Endodermal cell (in vitro differentiated cells): ENCODE data around the gene MIB2. TPM values are rescaled to one million over a fixed set of nuclear protein-coding genes. Genes with fewer than 3 reads are reported as not detected.
"Not testable (repeated sequence)": the region's sequence is repeated elsewhere in the genome, so short reads cannot be mapped to it uniquely, and the experiment has no call there.

Source experiments
- DNase-seq: peaks from one replicate; pipeline ENCODE4 v3.0.0-alpha.2; 2017
- H3K27ac ChIP-seq: 2 replicates; pipeline ENCODE4 v1.5.1; 2013; ENCODE audit warnings: mild to moderate bottlenecking, low read depth, low read length, moderate library complexity
- H3K27me3 ChIP-seq: 2 replicates; pipeline ENCODE4 v1.6.1; 2013; ENCODE audit warnings: mild to moderate bottlenecking, low read length, moderate library complexity; ENCODE audit not compliant: insufficient read depth, control insufficient read depth, poor library complexity, severe bottlenecking
- H3K36me3 ChIP-seq: 2 replicates; pipeline ENCODE4 v1.7.0; 2013; ENCODE audit warnings: mild to moderate bottlenecking, low read length, moderate library complexity; ENCODE audit not compliant: control insufficient read depth, insufficient read depth
- H3K4me1 ChIP-seq: one replicate; pipeline ENCODE4 v1.7.0; 2013; ENCODE audit warnings: low read length; ENCODE audit not compliant: control insufficient read depth, insufficient read depth
- H3K4me3 ChIP-seq: 2 replicates; pipeline ENCODE4 v1.5.1; 2013; ENCODE audit warnings: mild to moderate bottlenecking, low read length, moderate library complexity
- H3K9ac ChIP-seq: 2 replicates; pipeline ENCODE4 v1.6.1; 2013; ENCODE audit warnings: mild to moderate bottlenecking, low read length, moderate library complexity; ENCODE audit not compliant: poor library complexity, severe bottlenecking; ENCODE audit errors: extremely low read depth
- H3K9me3 ChIP-seq: 2 replicates; pipeline ENCODE4 v1.6.1; 2013; ENCODE audit warnings: mild to moderate bottlenecking, low read length, moderate library complexity; ENCODE audit not compliant: control insufficient read depth
- H3K27ac Mint-ChIP-seq: 2 replicates; pipeline ENCODE4 v1.8.0; 2020; ENCODE audit warnings: mixed read lengths
- H3K27me3 Mint-ChIP-seq: 2 replicates; pipeline ENCODE4 v1.8.0; 2021; ENCODE audit warnings: mild to moderate bottlenecking, mixed read lengths; ENCODE audit not compliant: insufficient read depth
- H3K36me3 Mint-ChIP-seq: 2 replicates; pipeline ENCODE4 v1.8.0; 2020; ENCODE audit warnings: low read depth, mixed read lengths
- H3K4me1 Mint-ChIP-seq: 2 replicates; pipeline ENCODE4 v1.8.0; 2020; ENCODE audit warnings: mixed read lengths
- H3K4me3 Mint-ChIP-seq: 2 replicates; pipeline ENCODE4 v1.8.0; 2020; ENCODE audit warnings: mild to moderate bottlenecking, moderate library complexity, mixed read lengths
- H3K9me3 Mint-ChIP-seq: 2 replicates; pipeline ENCODE4 v1.8.0; 2020; ENCODE audit warnings: mild to moderate bottlenecking, mixed read lengths
- CTCF ChIP-seq: fragments of 200-600 bp; sonication (generic); conservative IDR thresholded peaks from 2 replicates; pipeline ENCODE4 v1.5.0; 2021; ENCODE audit warnings: antibody characterized with exemption, mild to moderate bottlenecking
- WGBS, 2 experiments: methylation state at CpG; one replicate each; pipeline versions ENCODE4 v1.1.5 to v1.1.7; 2013; ENCODE audit warnings: missing lambda C conversion rate in 2 of 2, mixed read lengths in 1 of 2; ENCODE audit not compliant: insufficient coverage in 1 of 2, insufficient read length in 1 of 2; 5-methylcytosine and 5-hydroxymethylcytosine counted together
- total RNA-seq, 2 donors: library from RNA; stranded (reverse); fragmentation: NEBNext Ultra II Directional in 1 of 2; extraction: Animal tissue kit (Norgen Biotek cat#: 25700) in 1 of 2; gene quantifications; 2 replicates in 1 of 2; 3 replicates in 1 of 2; pipeline ENCODE4 v1.2.1, GENCODE V29; 2021

Gene MIB2
- total RNA-seq, 2 donors from 2014 or later: 77.4 to 97.9 TPM

- WGBS, 2 experiments: 7 to 10% methylated on average over 11 to 48 of the region's 48 CpGs
- H3K27me3 ChIP-seq: peaks cover 14% of the 10 kb centered on the region
- no peak for TF ChIP-seq CTCF
- peak within 1 kb of the TSS; percentile 35 for H3K4me3 ChIP-seq
- peak; percentile 79 for DNase-seq
- Mint-ChIP-seq H3K36me3 (peaks cover 7% of the 10 kb centered on the region), H3K9me3 (peaks cover 2% of the 10 kb centered on the region), H3K27me3 (peaks cover 12% of the 10 kb centered on the region), H3K27ac (no peak within 1 kb of the TSS), H3K4me1 (no peaks in the 10 kb centered on the region), H3K4me3 (peak within 1 kb of the TSS; percentile 34)
- H3K27ac ChIP-seq: no peak within 1 kb of the TSS
- no peaks in the 10 kb centered on the region for H3K36me3 ChIP-seq
- H3K4me1 ChIP-seq: no peaks in the 10 kb centered on the region
- no peaks in the 10 kb centered on the region for H3K9me3 ChIP-seq
- H3K9ac ChIP-seq: no peak within 1 kb of the TSS
These were observed 16.6 kb downstream of the MIB2 start, which contains the start of gene MMP23B for GRCh38 chr1:1631782-1632420. Gene MMP23B, plus strand, starts transcription at chr1:1632173. Its CDS starts 46 bp downstream, at chr1:1632219.

GRCh38 chr1:1633409-1633808 is 18.1 kb downstream of the MIB2 start:
- not testable (repeated sequence) for H3K27ac Mint-ChIP-seq, H3K9me3 Mint-ChIP-seq, H3K4me3 Mint-ChIP-seq, H3K4me1 ChIP-seq, H3K4me1 Mint-ChIP-seq, H3K36me3 ChIP-seq, H3K36me3 Mint-ChIP-seq, DNase-seq, H3K9ac ChIP-seq, H3K4me3 ChIP-seq, H3K27ac ChIP-seq, H3K9me3 ChIP-seq
- no CpG with 5 or more reads among the region's 35 CpGs for WGBS, 2 experiments
- peaks cover 14% of the 10 kb centered on the region for H3K27me3 ChIP-seq
- peaks cover 12% of the 10 kb centered on the region for H3K27me3 Mint-ChIP-seq

GRCh38 chr1:1634613-1635012 is 19.3 kb downstream of the MIB2 start:
- 95 to 96% methylated on average over 5 to 9 of the region's 13 CpGs for WGBS, 2 experiments
- not testable (repeated sequence) for DNase-seq

GRCh38 chr1:1636621-1637478 is 21.6 kb downstream of the MIB2 start:
- H3K9me3 ChIP-seq, H3K4me1 ChIP-seq, H3K9me3 Mint-ChIP-seq, H3K4me3 Mint-ChIP-seq, H3K27me3 Mint-ChIP-seq, H3K27ac ChIP-seq, H3K27me3 ChIP-seq, DNase-seq, H3K36me3 ChIP-seq, H3K9ac ChIP-seq, H3K4me3 ChIP-seq, H3K36me3 Mint-ChIP-seq, H3K27ac Mint-ChIP-seq, H3K4me1 Mint-ChIP-seq: not testable (repeated sequence)
- 96 to 98% methylated on average over 13 to 37 of the region's 37 CpGs for WGBS, 2 experiments

More at GRCh38 chr1:1634613-1635012, 19.3 kb downstream of the MIB2 start:
- not testable (repeated sequence) for H3K9me3 ChIP-seq, H3K4me1 ChIP-seq, H3K9me3 Mint-ChIP-seq, H3K9ac ChIP-seq, H3K27ac ChIP-seq, H3K4me3 ChIP-seq, H3K27ac Mint-ChIP-seq, H3K4me1 Mint-ChIP-seq, H3K36me3 Mint-ChIP-seq, H3K36me3 ChIP-seq, H3K4me3 Mint-ChIP-seq
- peaks cover 12% of the 10 kb centered on the region for H3K27me3 Mint-ChIP-seq
- peaks cover 14% of the 10 kb centered on the region for H3K27me3 ChIP-seq

GRCh38 chr1:1637479-1637875 is 22.2 kb downstream of the MIB2 start:
- not testable (repeated sequence) for H3K9me3 Mint-ChIP-seq, H3K4me3 ChIP-seq, H3K4me1 ChIP-seq, H3K27ac Mint-ChIP-seq, H3K36me3 Mint-ChIP-seq, H3K9me3 ChIP-seq, H3K27me3 Mint-ChIP-seq, DNase-seq, H3K27me3 ChIP-seq, H3K27ac ChIP-seq, H3K4me3 Mint-ChIP-seq, H3K9ac ChIP-seq, H3K36me3 ChIP-seq, H3K4me1 Mint-ChIP-seq
- 88% methylated on average over 10 of the region's 14 CpGs; no CpG with 5 or more reads in 1 of the 2 experiments for WGBS, 2 experiments

GRCh38 chr1:1638528-1638927 is 23.2 kb downstream of the MIB2 start:
- not testable (repeated sequence) for H3K9ac ChIP-seq, H3K27me3 ChIP-seq, H3K27ac ChIP-seq, H3K9me3 Mint-ChIP-seq, H3K27me3 Mint-ChIP-seq, H3K4me1 ChIP-seq, H3K4me3 ChIP-seq, H3K4me1 Mint-ChIP-seq, H3K36me3 ChIP-seq, DNase-seq, H3K9me3 ChIP-seq, H3K4me3 Mint-ChIP-seq, H3K27ac Mint-ChIP-seq
- H3K36me3 Mint-ChIP-seq: peaks cover 10% of the 10 kb centered on the region
- WGBS, 2 experiments: 94% methylated on average over 8 of the region's 13 CpGs; no CpG with 5 or more reads in 1 of the 2 experiments
